Measurements from ENCODE around the gene CCDC137. TPM values are rescaled to one million over a fixed set of nuclear protein-coding genes. Genes with fewer than 3 reads are reported as not detected.

The CCDC137 gene
- total and polyA plus RNA-seq, 2 experiments from 2014 or later: 11.7 to 22.8 TPM

DNA sequence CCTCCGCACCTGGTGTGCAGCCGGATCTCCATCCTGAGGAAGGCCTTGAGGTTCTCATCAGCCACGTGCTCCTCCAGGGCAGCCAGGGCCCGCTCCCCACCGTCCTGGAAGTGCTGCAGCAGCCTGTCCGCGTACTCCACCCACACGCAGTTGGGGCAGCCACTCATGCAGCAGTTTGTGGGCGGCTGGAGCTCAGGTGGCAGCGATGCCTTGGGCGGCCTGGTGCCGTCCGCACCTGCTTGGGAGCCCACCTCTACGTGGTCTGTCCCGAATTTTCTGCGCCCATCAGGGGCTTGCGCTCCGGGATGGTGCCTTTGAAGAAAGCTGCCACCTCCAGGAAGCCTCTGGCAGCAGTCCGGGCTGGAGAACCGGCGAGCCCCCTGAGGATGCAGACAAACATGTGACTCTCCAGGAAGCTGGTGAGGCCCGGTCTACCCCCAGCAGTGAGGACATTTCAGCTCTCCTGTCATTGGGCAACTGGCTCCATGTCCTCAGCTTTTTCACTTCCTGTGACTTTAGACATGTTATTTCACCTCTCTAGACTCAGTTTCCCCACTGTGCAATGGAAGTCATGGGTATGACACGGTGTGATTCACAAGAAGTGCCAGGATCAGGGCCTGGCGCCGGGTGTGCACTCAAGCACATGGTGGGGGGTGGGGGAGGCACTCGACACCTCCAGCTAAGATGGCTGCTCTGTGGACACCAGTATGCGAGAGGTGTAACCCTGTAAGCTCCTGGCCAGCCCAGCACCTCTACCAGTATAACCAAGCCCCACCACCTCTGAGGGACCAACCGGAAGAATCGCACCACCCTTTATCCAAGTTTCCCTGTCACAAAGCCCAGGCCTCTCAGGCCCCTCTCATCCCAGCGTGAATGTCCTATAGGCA is 1.1 kb upstream of the CCDC137 start:
- peak overlapping the region; percentile 45 for H3K27ac ChIP-seq
- H3K4me3 ChIP-seq: peak overlapping the region; percentile 88
- H3K9ac ChIP-seq: peak overlapping the region; percentile 86
- TF ChIP-seq EZH2phosphoT487 (IDR thresholded peaks at IDR 0.05; ENCODE audit: insufficient read depth, low read depth): no peak
- no peak for TF ChIP-seq EZH2 (IDR thresholded peaks at IDR 0.05; ENCODE audit: insufficient read depth, poor library complexity, severe bottlenecking)
- H3K36me3 ChIP-seq (ENCODE audit: low read depth): no peaks in the 10 kb centered on the region; the same call in 1 of the 2 replicates
- H3K4me2 ChIP-seq (ENCODE audit: unreplicated experiment): peak overlapping the region; percentile 84
- in situ Hi-C loops (cut with MboI): no loop called here
- WGBS, 2 experiments (ENCODE audit: low coverage in 1 of 2, low lambda C conversion rate in 2 of 2, missing lambda C conversion rate in 2 of 2): 56 to 59% methylated on average over 30 of the region's 30 CpGs
- H3K4me1 ChIP-seq (ENCODE audit: insufficient read depth): peaks cover 14% of the 10 kb centered on the region
- H3K9me3 ChIP-seq (ENCODE audit: low read depth): no peaks in the 10 kb centered on the region
- H3K27me3 ChIP-seq (replicated peaks; ENCODE audit: insufficient read depth): no peaks in the 10 kb centered on the region
- H3K9me2 ChIP-seq (ENCODE audit: insufficient read depth): no peaks in the 10 kb centered on the region
- peak; percentile 63 for DNase-seq
- no peaks in the 10 kb centered on the region for H4K20me1 ChIP-seq (ENCODE audit: insufficient read depth)
- peak overlapping the region; percentile 76 for H2AFZ ChIP-seq
- no peaks in the 10 kb centered on the region for H3F3A ChIP-seq (ENCODE audit: insufficient read depth)
- peaks cover 48% of the 10 kb centered on the region for H3K79me2 ChIP-seq (ENCODE audit: insufficient read depth)

DNA sequence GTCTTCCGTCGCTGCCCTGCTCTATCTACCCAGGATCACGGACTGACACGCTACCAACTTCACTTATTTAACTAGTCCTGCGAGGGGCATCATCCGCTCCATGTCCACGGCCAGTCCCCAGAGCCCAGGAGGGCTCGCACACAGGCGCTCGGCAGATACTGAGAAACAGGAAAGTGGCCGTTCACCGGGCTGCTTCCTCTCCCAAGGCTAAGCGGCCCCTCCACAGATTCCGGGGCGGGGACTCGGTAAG is 520 bp upstream of the CCDC137 start:
- in situ Hi-C loops (cut with MboI): no loop called here
- TF ChIP-seq EZH2phosphoT487 (IDR thresholded peaks at IDR 0.05; ENCODE audit: insufficient read depth, low read depth) (no peak), EZH2 (IDR thresholded peaks at IDR 0.05; ENCODE audit: insufficient read depth, poor library complexity, severe bottlenecking) (no peak)
- peak overlapping the region; percentile 76 for H2AFZ ChIP-seq
- peak overlapping the region; percentile 45 for H3K27ac ChIP-seq
- no peaks in the 10 kb centered on the region for H3K27me3 ChIP-seq (replicated peaks; ENCODE audit: insufficient read depth)
- no peaks in the 10 kb centered on the region for H3F3A ChIP-seq (ENCODE audit: insufficient read depth)
- peak; percentile 53 for DNase-seq
- peak overlapping the region; percentile 86 for H3K9ac ChIP-seq
- no peaks in the 10 kb centered on the region for H4K20me1 ChIP-seq (ENCODE audit: insufficient read depth)
- H3K4me2 ChIP-seq (ENCODE audit: unreplicated experiment): peak overlapping the region; percentile 84
- H3K79me2 ChIP-seq (ENCODE audit: insufficient read depth): peaks cover 53% of the 10 kb centered on the region
- H3K4me3 ChIP-seq: peak overlapping the region; percentile 88
- peaks cover 14% of the 10 kb centered on the region for H3K4me1 ChIP-seq (ENCODE audit: insufficient read depth)
- WGBS, 2 experiments (ENCODE audit: low coverage in 1 of 2, low lambda C conversion rate in 2 of 2, missing lambda C conversion rate in 2 of 2): 0 to 1% methylated on average over 14 to 16 of the region's 16 CpGs
- no peaks in the 10 kb centered on the region for H3K9me2 ChIP-seq (ENCODE audit: insufficient read depth)
- no peaks in the 10 kb centered on the region for H3K9me3 ChIP-seq (ENCODE audit: low read depth)
- H3K36me3 ChIP-seq (ENCODE audit: low read depth): no peaks in the 10 kb centered on the region; the same call in 1 of the 2 replicates

DNA sequence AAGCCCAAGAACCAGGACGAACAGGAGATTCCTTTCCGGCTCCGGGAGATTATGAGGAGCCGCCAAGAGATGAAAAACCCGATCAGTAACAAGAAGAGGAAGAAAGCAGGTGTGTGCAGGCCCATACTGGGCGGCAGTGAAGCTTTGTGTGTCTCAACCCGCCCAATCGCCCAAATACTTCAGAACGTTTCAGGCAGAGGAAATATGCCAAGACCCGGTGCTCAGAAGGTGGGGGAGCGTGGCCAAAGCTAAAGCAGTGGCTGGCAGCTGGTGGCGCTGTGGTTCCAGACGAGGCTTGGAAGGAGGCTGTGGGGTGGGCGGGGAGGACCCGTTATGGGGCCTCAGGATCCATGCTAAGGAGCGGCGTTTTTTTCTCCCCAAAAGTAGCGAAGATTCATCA is 1.2 kb downstream of the CCDC137 start:
- no peaks in the 10 kb centered on the region for H3K27me3 ChIP-seq (replicated peaks; ENCODE audit: insufficient read depth)
- 79 to 83% methylated on average over 16 to 18 of the region's 18 CpGs for WGBS, 2 experiments (ENCODE audit: low coverage in 1 of 2, low lambda C conversion rate in 2 of 2, missing lambda C conversion rate in 2 of 2)
- no peaks in the 10 kb centered on the region; the same call in 1 of the 2 replicates for H3K36me3 ChIP-seq (ENCODE audit: low read depth)
- no peaks in the 10 kb centered on the region for H3K9me3 ChIP-seq (ENCODE audit: low read depth)
- H3K9me2 ChIP-seq (ENCODE audit: insufficient read depth): no peaks in the 10 kb centered on the region
- H3K27ac ChIP-seq: no peak overlapping the region
- H3K9ac ChIP-seq: no peak overlapping the region
- no peak for TF ChIP-seq EZH2 (IDR thresholded peaks at IDR 0.05; ENCODE audit: insufficient read depth, poor library complexity, severe bottlenecking)
- no peak for TF ChIP-seq EZH2phosphoT487 (IDR thresholded peaks at IDR 0.05; ENCODE audit: insufficient read depth, low read depth)
- peaks cover 14% of the 10 kb centered on the region for H3K4me1 ChIP-seq (ENCODE audit: insufficient read depth)
- H3K79me2 ChIP-seq (ENCODE audit: insufficient read depth): peaks cover 55% of the 10 kb centered on the region
- DNase-seq: peak; percentile 19
- H3K4me3 ChIP-seq: peak overlapping the region; percentile 88
- H2AFZ ChIP-seq: no peak overlapping the region
- in situ Hi-C loops (cut with MboI): no loop called here
- H3K4me2 ChIP-seq (ENCODE audit: unreplicated experiment): peak overlapping the region; percentile 84
- H4K20me1 ChIP-seq (ENCODE audit: insufficient read depth): no peaks in the 10 kb centered on the region
- H3F3A ChIP-seq (ENCODE audit: insufficient read depth): no peaks in the 10 kb centered on the region

DNA sequence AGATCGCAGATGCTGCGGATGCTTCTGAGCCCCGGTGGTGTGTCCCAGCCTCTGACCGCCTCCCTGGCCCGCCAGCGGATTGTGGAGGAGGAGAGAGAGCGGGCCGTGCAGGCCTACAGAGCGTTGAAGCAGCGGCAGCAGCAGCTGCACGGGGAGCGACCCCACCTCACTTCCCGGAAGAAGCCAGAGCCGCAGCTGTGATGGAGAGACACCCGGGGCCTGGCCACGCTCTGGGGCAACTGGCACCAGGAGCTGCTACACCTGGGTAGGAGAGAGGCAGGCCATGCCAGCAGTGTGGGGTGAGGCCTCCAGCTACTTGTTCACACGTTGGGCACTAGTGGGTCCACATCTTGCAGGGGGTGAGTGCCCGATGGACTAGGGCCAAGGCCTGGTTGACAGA is 6.0 kb downstream of the CCDC137 start:
- Histone ChIP-seq H3K9ac (no peak overlapping the region), H3K4me1 (ENCODE audit: insufficient read depth) (peaks cover 4% of the 10 kb centered on the region; the same call in 1 of the 2 replicates), H3K36me3 (ENCODE audit: low read depth) (no peaks in the 10 kb centered on the region; the same call in 1 of the 2 replicates), H3K79me2 (ENCODE audit: insufficient read depth) (peaks cover 48% of the 10 kb centered on the region), H3K9me2 (ENCODE audit: insufficient read depth) (no peaks in the 10 kb centered on the region), H3F3A (ENCODE audit: insufficient read depth) (0 out of 2 replicates have a peak, but pooled peaks cover 9% of the 10 kb centered on the region), H3K27ac (no peak overlapping the region), H2AFZ (no peak overlapping the region), H3K9me3 (ENCODE audit: low read depth) (no peaks in the 10 kb centered on the region), H4K20me1 (ENCODE audit: insufficient read depth) (no peaks in the 10 kb centered on the region), H3K4me2 (ENCODE audit: unreplicated experiment) (no peak overlapping the region), H3K27me3 (replicated peaks; ENCODE audit: insufficient read depth) (no peaks in the 10 kb centered on the region), H3K4me3 (no peak overlapping the region)
- in situ Hi-C loops (cut with MboI): no loop called here
- no peak for TF ChIP-seq EZH2phosphoT487 (IDR thresholded peaks at IDR 0.05; ENCODE audit: insufficient read depth, low read depth)
- no peak for DNase-seq
- 83 to 90% methylated on average over 17 to 18 of the region's 18 CpGs for WGBS, 2 experiments (ENCODE audit: low coverage in 1 of 2, low lambda C conversion rate in 2 of 2, missing lambda C conversion rate in 2 of 2)
